Measurements from ENCODE around the gene RFLNA. TPM values are rescaled to one million over a fixed set of nuclear protein-coding genes. Genes with fewer than 3 reads are reported as not detected.
A peak's percentile ranks its signal among the peaks of the same experiment; 100 is the strongest.

The RFLNA gene, protein sequence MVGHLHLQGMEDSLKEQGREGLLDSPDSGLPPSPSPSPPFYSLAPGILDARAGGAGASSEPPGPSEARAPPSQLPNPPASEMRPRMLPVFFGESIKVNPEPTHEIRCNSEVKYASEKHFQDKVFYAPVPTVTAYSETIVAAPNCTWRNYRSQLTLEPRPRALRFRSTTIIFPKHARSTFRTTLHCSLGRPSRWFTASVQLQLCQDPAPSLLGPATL
- under 1 TPM in 2 of 6 experiments, not detected in 4; 0.12 to 0.31 TPM for total RNA-seq
- long read RNA-seq = 0 reads

DNA sequence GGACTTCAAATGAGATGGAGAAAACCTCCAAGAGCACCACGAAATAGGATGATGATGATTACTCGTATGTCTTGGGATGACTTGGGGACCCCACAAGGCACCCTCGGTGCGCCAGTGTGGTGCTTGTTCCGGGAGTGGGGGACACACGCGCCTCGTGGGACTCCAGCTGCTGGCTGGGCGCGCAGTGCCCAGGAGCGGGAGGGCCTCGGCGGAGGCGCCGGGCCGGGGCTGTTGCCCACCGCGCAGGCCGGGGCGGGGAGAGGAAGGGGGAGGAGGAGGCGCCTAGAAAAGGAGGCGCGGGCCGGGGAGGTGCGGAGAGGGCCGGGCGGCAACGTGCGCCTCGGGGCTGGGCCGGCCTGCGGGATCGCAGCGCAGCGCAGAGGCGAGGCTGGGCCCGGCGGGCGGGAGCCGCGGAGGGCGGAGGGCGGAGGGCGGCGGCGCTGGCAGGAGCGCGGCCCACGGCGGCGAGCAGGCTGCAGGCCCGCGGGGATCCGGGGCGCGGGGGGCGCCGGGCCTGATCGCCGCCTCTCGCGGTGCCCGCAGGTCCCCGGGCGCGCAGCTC is at the start of gene RFLNA:
Gene RFLNA, plus strand, starts transcription at position 314 of the 562 bp plus-strand sequence. CDS start 337 bp downstream, outside the sequence.
- WGBS (ENCODE audit: insufficient coverage, low coverage, low lambda C conversion rate, missing lambda C conversion rate) = 8% methylated on average over 4 of the region's 66 CpGs
- Histone ChIP-seq H3K4me3 (no peak within 1 kb of the TSS), H3K36me3 (no peaks in the 10 kb centered on the region), H3K4me1 (peaks cover 0 to 5% (median 0%) of the 10 kb centered on the region in 4 donors), H3K27ac (no peak within 1 kb of the TSS), H3K9me3 (no peaks in the 10 kb centered on the region), H3K27me3 (peaks cover 0 to 4% of the 10 kb centered on the region in 2 donors)
- TF ChIP-seq POLR2A (IDR thresholded peaks at IDR 0.05) = no peak
- TF ChIP-seq, protein P1, sequence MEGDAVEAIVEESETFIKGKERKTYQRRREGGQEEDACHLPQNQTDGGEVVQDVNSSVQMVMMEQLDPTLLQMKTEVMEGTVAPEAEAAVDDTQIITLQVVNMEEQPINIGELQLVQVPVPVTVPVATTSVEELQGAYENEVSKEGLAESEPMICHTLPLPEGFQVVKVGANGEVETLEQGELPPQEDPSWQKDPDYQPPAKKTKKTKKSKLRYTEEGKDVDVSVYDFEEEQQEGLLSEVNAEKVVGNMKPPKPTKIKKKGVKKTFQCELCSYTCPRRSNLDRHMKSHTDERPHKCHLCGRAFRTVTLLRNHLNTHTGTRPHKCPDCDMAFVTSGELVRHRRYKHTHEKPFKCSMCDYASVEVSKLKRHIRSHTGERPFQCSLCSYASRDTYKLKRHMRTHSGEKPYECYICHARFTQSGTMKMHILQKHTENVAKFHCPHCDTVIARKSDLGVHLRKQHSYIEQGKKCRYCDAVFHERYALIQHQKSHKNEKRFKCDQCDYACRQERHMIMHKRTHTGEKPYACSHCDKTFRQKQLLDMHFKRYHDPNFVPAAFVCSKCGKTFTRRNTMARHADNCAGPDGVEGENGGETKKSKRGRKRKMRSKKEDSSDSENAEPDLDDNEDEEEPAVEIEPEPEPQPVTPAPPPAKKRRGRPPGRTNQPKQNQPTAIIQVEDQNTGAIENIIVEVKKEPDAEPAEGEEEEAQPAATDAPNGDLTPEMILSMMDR (IDR thresholded peaks at IDR 0.05) = no peak
- intact Hi-C loops (cut with DNase I) = no loop called here
- DNase-seq = peak in 1 of 3 donors; percentile 44
- peak; percentile 33 to 47 (median 40) for ATAC-seq

DNA sequence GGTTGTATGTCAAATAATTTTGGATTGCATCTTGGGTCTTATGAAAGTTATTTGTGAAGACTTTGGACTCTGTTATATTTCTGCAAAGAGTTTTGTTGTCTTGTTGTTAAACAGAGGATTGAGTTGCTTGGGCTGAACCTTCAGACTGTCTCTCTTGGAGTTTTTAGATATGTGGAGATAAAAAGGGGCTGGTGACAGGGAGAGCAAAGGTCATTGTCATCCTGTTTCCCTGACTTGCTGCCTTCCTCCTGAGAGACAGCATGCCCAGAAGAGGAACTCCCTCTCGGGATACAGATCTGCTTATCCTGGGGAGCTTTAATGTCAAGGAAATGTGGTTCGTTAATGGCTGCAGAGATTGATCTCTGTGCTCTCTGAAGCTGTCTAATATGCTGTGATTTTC is 47.6 kb upstream of the RFLNA start:
- intact Hi-C loops (cut with DNase I) = no loop called here
- Histone ChIP-seq H3K9me3 (no peaks in the 10 kb centered on the region), H3K27me3 (no peaks in the 10 kb centered on the region), H3K27ac (no peak overlapping the region), H3K4me1 (no peaks in the 10 kb centered on the region), H3K36me3 (no peaks in the 10 kb centered on the region), H3K4me3 (no peak overlapping the region)
- ATAC-seq (no peak), DNase-seq (no peak)
- TF ChIP-seq, protein P1 (IDR thresholded peaks at IDR 0.05) = no peak
- TF ChIP-seq POLR2A (IDR thresholded peaks at IDR 0.05) = no peak
- WGBS (ENCODE audit: insufficient coverage, low coverage, low lambda C conversion rate, missing lambda C conversion rate) = 45% methylated on average over 2 of the region's 2 CpGs

DNA sequence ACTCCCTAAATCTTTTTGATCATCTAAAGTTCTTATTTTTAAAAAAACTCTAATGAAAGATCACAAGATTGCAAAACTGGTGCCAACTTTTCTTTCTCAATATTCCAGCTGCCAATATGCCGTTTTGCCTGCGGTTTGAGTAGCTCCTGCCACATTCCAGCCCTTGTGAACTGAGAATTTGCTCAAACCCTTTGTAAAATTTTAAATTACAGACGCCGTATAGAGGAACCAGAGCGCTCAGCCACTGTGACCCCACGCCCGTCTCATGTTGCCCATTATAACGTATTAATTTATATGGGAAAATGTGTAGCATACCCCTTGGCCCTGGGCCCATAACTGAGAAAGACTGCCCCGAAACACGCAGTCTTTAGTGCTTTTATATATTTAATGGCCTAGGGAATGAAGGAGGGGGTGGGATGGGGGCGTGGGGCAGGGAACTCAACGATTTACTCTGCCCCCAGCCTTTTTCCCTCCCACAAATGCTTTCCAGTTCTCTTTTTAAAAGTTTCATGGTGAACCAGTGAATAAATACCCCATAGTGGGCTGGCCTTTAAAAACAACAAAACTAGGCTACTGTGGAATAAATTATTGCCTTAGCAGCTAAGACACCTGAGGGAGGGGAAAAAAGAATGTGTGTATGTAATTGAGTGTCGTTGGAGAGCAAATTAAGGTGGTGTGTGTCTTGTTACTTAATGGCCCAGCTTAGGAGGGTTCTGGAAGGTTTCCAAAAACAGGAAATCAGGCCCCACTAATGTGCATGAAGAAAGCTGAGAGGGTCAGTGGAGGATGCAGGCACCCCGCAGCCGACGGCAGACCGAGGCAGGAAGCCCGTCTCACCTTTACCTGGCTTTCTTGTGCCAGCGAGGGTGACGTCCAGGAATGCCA is 45.7 kb upstream of the RFLNA start:
- no peaks in the 10 kb centered on the region for H3K4me1 ChIP-seq
- WGBS (ENCODE audit: insufficient coverage, low coverage, low lambda C conversion rate, missing lambda C conversion rate) = 65% methylated on average over 13 of the region's 20 CpGs
- no peaks in the 10 kb centered on the region for H3K36me3 ChIP-seq
- H3K27ac ChIP-seq = no peak overlapping the region
- DNase-seq (no peak), ATAC-seq (no peak)
- no peak overlapping the region for H3K4me3 ChIP-seq
- no peaks in the 10 kb centered on the region for H3K9me3 ChIP-seq
- TF ChIP-seq, protein P1 (IDR thresholded peaks at IDR 0.05) = no peak
- TF ChIP-seq POLR2A (IDR thresholded peaks at IDR 0.05) = no peak
- H3K27me3 ChIP-seq = no peaks in the 10 kb centered on the region
- intact Hi-C loops (cut with DNase I) = no loop called here

DNA sequence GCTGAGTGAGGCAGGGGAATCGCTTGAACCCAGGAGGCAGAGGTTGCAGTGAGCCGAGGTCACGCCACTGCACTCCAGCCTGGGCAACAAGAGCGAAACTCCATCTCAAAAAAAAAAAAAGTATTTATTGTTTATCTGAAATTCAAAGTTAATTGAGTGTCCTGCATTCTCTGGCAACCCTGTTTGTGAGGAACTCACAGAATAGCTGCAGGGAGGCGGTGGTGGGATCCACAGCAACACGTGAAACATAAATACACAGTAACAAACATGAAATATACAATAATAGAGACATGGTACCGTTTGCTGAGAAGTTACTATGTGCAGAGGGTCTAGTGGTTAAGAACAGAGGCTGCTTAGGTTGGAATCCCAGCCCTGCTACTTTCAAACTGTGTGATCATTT is 43.7 kb upstream of the RFLNA start:
- Histone ChIP-seq H3K4me1 (no peaks in the 10 kb centered on the region), H3K36me3 (no peaks in the 10 kb centered on the region), H3K9me3 (no peaks in the 10 kb centered on the region), H3K27ac (no peak overlapping the region), H3K4me3 (no peak overlapping the region), H3K27me3 (no peaks in the 10 kb centered on the region)
- TF ChIP-seq POLR2A (IDR thresholded peaks at IDR 0.05) = no peak
- TF ChIP-seq, protein P1 (IDR thresholded peaks at IDR 0.05) = no peak
- 73% methylated on average over 6 of the region's 7 CpGs for WGBS (ENCODE audit: insufficient coverage, low coverage, low lambda C conversion rate, missing lambda C conversion rate)
- DNase-seq (no peak), ATAC-seq (no peak)
- intact Hi-C loops (cut with DNase I) = no loop called here
